HG03520 (cell line): Measurements from ENCODE around the gene RAP2A.

ENCODE experiments used
- ATAC-seq: cut with Tn5 transposase; IDR thresholded peaks from one replicate; pipeline ENCODE4 v1.9.1; 2021; ENCODE audit warnings: mild to moderate bottlenecking, moderate library complexity; ENCODE audit not compliant: unreplicated experiment

RAP2A gene

DNA sequence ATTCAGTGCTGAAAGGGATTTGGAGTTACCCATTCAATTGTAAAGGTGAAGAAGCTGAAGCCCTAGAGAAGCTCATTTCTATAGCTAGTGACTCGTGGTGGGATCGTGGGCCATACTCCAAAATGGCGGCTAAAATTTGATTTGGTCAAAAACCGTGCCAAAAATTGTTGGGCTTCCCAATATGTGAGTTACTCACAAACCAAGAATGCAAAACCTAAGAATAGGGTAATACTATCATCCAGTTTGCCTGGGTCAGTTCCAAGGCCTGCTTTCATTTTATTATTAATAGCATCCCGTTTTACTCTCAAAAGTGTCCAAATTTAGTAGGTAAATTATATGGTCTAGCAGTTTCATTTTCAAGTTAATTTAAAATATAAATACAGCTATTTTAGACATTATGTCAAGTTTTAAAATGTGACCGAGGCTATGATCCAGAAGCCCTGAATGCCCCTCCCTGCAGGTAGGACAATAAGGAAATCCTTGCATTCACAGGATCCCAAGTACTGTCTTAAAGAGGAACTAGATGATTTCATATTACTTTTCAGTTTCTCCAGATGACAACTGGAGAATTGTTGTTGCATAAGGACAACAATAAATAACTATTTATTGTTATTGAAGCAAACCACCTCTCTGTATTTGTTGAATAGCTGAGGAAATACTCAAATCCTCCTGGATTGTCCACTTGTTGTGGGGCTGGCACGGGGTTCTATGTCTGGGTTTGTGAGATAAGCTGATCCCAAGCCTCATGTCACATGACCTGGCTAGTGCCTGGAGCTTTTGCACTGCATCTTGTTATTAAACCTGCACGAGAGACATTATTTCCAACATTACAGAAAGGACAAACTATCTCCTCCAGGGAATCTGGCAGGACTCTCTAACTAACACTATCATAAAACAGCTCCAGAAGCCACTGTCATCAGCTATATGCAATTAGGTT lies 11.6 kb upstream of the RAP2A start:
- no peak for ATAC-seq

- ATAC-seq = no peak
Observed at GRCh38 chr13:97423300-97424045, 10.5 kb upstream of the RAP2A start.

- no peak for ATAC-seq
Observed at GRCh38 chr13:97425590-97425989, 8.4 kb upstream of the RAP2A start.

DNA sequence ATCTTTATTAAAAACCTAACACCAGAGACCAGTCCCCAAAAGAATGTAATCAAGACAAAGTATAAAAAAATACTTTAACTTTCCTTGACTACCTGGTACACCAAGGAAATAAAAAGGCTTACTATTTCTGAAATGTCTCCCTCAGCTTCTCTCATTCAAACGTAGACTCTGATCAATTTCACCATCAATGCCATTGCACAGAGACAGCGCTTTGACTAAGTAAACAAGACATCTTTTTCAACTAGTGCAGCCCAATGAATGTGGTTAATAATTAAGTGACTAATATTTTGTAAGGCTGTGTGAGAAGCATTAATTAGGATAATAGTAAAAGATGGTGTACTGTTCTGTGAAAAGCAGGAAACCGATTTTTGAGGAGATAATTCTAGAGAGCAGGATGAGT lies 7.3 kb upstream of the RAP2A start:
- ATAC-seq = no peak

- ATAC-seq = no peak
Observed at GRCh38 chr13:97429681-97430081, 4.3 kb upstream of the RAP2A start.

- ATAC-seq = no peak
Observed at GRCh38 chr13:97430296-97430695, 3.7 kb upstream of the RAP2A start.

- no peak for ATAC-seq
Observed at GRCh38 chr13:97431171-97431764, 2.7 kb upstream of the RAP2A start.

DNA sequence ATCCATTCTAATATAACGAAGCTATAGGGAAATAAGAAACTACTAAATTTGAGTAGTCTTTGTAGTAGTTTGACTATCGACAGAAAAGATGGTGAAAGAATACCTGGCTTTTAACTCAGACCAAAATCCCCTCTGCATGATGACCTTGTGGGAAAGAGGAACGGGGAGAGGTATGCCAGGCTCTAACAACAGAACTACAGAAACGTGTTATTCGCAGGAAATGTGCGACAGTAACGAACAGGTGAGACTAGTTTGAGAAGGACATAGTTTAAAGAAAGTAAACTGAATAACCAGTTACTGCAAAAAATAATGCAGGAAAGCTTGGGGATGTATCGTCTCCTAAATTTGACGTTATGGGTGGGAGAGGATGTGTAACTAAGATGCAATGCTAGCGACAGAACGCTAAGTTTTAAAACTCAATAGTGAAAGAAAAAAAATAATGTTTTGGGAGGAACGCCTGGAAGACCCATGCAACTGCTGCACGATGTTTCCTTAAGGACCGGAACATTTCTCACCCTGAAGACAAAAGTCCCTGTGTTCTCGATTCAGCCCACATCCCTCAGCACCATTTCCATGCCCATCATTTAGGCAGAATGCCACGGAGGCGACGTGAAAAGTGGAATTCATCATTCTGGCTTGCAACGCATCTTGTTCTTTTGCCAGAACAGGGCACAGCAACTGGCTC lies 1.6 kb upstream of the RAP2A start:
- no peak for ATAC-seq

- ATAC-seq = peak; percentile 74
Observed at GRCh38 chr13:97432917-97433726, 847 bp upstream of the RAP2A start.

GRCh38 chr13:97434397-97435201 lies 630 bp downstream of the RAP2A start:
- peak; percentile 2 for ATAC-seq

GRCh38 chr13:97435323-97435722 lies 1.4 kb downstream of the RAP2A start:
- no peak for ATAC-seq

DNA sequence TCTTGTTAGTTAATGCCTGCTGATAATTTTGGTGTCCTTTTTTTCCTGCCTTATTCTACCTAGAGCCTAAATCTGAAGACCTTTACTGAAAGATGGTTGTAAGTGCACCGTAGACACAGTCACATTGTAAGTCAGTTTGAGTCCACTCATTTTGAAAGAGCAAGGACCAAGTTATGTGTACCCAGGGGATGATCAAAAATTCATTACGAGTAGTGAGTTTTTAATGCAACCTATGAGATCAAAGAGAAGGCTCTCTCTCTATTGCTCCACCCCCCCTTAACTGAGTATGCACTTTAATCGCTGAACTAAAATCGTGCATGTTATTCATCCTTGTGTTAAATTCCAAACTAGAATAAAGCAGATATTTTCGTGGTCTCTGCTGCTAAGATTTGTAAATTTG lies 1.8 kb downstream of the RAP2A start:
- no peak for ATAC-seq

GRCh38 chr13:97436845-97437244 lies 2.9 kb downstream of the RAP2A start:
- ATAC-seq = no peak

GRCh38 chr13:97437729-97438128 lies 3.8 kb downstream of the RAP2A start:
- ATAC-seq = no peak

DNA sequence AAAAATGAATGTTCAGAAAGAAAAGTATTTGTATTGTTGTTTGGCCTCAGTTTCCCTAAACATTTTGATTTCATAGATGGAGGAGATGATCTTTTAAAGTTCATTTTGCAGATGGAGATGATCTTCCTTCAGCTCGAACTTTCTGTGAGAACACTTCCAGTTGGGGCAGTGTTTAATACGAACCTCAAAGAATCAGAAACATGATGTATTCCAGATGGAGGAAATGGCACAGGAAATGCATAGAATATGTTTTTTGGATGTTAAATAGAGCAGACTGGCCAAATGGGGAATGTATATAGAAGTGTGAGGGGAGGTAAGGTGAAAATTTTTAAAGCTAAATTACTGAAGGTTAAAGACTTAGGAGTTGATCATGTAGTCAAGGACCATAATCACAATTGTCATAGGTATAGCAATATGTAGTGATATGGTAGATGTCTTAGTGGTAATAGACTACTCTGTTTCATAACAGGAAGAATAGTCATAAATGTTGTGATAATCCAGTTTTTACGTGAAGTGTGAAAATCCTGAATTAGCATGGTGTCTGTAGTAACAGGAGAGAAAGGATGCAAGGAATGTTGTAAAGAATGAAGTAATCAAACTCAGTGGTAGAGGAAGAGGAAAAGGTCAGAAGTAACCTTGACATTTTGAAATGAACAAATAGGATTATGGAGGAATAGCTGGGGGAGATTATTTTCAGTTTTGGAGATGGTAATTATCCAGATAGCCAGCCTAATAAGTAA lies 5.1 kb downstream of the RAP2A start:
- no peak for ATAC-seq

GRCh38 chr13:97440598-97441170 lies 6.7 kb downstream of the RAP2A start:
- no peak for ATAC-seq

DNA sequence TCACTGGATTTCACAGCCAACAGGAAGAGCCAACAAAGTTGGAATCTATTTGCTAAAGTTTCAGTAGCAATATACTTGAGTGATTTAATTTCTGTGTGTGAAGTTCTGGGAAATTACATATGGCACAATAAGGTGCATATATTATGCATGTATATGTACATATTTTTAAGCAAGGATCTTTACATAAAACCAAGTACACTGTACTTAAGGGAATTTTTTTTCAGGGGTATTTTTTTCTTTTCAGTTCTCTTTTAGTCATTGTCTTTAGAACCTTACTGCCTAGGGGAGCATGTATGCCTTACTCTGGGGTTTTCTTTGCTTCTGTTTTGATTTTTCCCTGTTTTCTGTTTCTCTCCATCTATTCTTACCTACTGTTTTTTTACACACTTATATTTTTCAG lies 7.4 kb downstream of the RAP2A start:
- peak; percentile 47 for ATAC-seq

DNA sequence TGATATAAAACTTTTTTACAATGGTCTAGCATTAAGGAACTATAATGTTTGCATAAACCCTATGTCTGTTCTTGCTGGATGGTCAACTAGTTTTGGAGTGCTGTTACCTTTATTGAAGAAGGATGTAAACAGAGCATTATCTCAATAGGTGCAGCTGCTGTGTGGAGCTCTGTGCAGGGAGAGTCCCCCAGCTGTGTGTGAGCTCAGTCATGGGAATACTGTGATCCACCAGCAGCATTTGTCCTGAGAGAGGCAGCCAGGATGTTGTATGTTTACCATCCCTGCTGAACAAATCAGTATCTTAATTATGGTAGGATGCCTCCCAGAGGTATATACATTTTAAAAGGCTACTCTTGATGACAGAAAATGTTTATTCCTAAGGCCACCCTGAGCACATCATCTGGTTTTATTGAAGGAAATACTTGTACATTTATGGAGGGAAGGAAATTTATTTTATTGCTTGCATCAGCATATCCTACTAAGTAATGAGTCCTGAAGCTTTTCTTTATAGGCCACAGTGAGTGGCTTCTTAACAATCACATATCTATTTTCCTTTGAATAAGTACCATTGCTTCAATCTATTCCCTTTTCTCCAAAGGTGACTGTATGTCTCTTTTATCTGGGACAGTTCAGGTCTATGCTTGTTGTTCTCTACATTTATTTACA lies 11.7 kb downstream of the RAP2A start:
- ATAC-seq = no peak
